NCI-H146 treated with DMSO at 0.1 percent for 48 hours (cell line): ENCODE data around the gene TLR10.
"Not testable (repeated sequence)": the region's sequence is repeated elsewhere in the genome, so short reads cannot be mapped to it uniquely, and the experiment has no call there.

Experiments used
- DNase-seq: peaks from one replicate; lab custom pipeline; 2025; ENCODE audit not compliant: unreplicated experiment; lab: John Stamatoyannopoulos, UW

TLR10 gene

GRCh38 chr4:38768968-38769394 lies 13.8 kb downstream of the TLR10 start:
- DNase-seq, result no peak

- DNase-seq, result not testable (repeated sequence)
Measured at GRCh38 chr4:38766940-38767339, 15.8 kb downstream of the TLR10 start.

GRCh38 chr4:38765382-38765781 lies 17.4 kb downstream of the TLR10 start:
- no peak for DNase-seq

GRCh38 chr4:38764277-38764676 lies 18.5 kb downstream of the TLR10 start:
- no peak for DNase-seq

- DNase-seq, result no peak
Measured at GRCh38 chr4:38762560-38762959, 20.2 kb downstream of the TLR10 start.

- DNase-seq, result no peak
Measured at GRCh38 chr4:38759790-38760122, 23.0 kb downstream of the TLR10 start.

GRCh38 chr4:38759113-38759789 lies 23.5 kb downstream of the TLR10 start:
- DNase-seq, result no peak

- no peak for DNase-seq
Measured at GRCh38 chr4:38757945-38758600, 24.7 kb downstream of the TLR10 start.

- no peak for DNase-seq
Measured at GRCh38 chr4:38752941-38753806, 29.6 kb downstream of the TLR10 start.

GRCh38 chr4:38752372-38752940 lies 30.3 kb downstream of the TLR10 start:
- no peak for DNase-seq

GRCh38 chr4:38751341-38752010 lies 31.3 kb downstream of the TLR10 start:
- DNase-seq, result no peak

- no peak for DNase-seq
Measured at GRCh38 chr4:38749336-38749735, 33.5 kb downstream of the TLR10 start.

GRCh38 chr4:38747629-38748028 lies 35.2 kb downstream of the TLR10 start:
- DNase-seq, result no peak

- no peak for DNase-seq
Measured at GRCh38 chr4:38745881-38746280, 36.9 kb downstream of the TLR10 start.

GRCh38 chr4:38743866-38744265 lies 38.9 kb downstream of the TLR10 start:
- no peak for DNase-seq

- DNase-seq, result no peak
Measured at GRCh38 chr4:38740303-38740702, 42.5 kb downstream of the TLR10 start.

- DNase-seq, result no peak
Measured at GRCh38 chr4:38738940-38739803, 43.6 kb downstream of the TLR10 start.

GRCh38 chr4:38735870-38736269 lies 46.9 kb downstream of the TLR10 start:
- DNase-seq, result no peak

GRCh38 chr4:38734911-38735310 lies 47.9 kb downstream of the TLR10 start:
- no peak for DNase-seq

GRCh38 chr4:38734446-38734845 lies 48.3 kb downstream of the TLR10 start:
- no peak for DNase-seq
